ENCODE results near the gene ALDH16A1. TPM values are rescaled to one million over a fixed set of nuclear protein-coding genes. Genes with fewer than 3 reads are reported as not detected.

ALDH16A1 gene
- total RNA-seq, 1 experiment from 2014 or later = 40.9 TPM

- BruUV-seq (replicated peaks) = no TSS peak
- peak overlapping the region; percentile 89 for H3K4me2 ChIP-seq
- peaks cover 46% of the 10 kb centered on the region for H3F3A ChIP-seq (ENCODE audit: insufficient read depth, low read depth)
- no peak overlapping the region for H3K27ac ChIP-seq
- intact Hi-C loops (cut with micrococcal nuclease; ENCODE audit: unreplicated experiment) = loop anchor here (10.0 kb wide), 1 partner anchor 178 kb away; no protein-coding TSS in a partner anchor
- H3K4me1 ChIP-seq (replicated peaks; ENCODE audit: insufficient read depth) = peaks cover 9% of the 10 kb centered on the region; the same call in 1 of the 2 replicates
- no peaks in the 10 kb centered on the region for H3K9me2 ChIP-seq (ENCODE audit: insufficient read depth)
- TF ChIP-seq EZH2 (IDR thresholded peaks at IDR 0.05; ENCODE audit: low read depth) (no peak), CTCF (conservative IDR thresholded peaks at IDR 0.05) (no peak)
- no peaks in the 10 kb centered on the region for H4K20me1 ChIP-seq (ENCODE audit: insufficient read depth)
- CTCF ChIA-PET = interaction anchor here (0.5 to 0.6 kb wide), 5 partner anchors 13 to 315 kb away, joined by 3 to 16 read pairs (median 7); partner anchors contain the start of gene RCN3
- no peaks in the 10 kb centered on the region for H3K9me3 ChIP-seq (ENCODE audit: insufficient read depth, low read depth)
- peak overlapping the region; percentile 83; the same call in 1 of the 2 replicates for H3K4me3 ChIP-seq
- peaks cover 37% of the 10 kb centered on the region for H3K27me3 ChIP-seq (ENCODE audit: insufficient read depth, low read depth)
- H3K36me3 ChIP-seq (ENCODE audit: low read depth) = no peaks in the 10 kb centered on the region; the same call in 1 of the 2 replicates
- POLR2A ChIA-PET (ENCODE audit: unreplicated experiment) = interaction anchor here (0.6 to 0.7 kb wide), 4 partner anchors 9 to 198 kb away, joined by 3 to 6 read pairs (median 4); no protein-coding TSS in a partner anchor
- H2AFZ ChIP-seq = peak overlapping the region; percentile 96
- DNase-seq = no peak
- H3K79me2 ChIP-seq (ENCODE audit: low read depth) = no peaks in the 10 kb centered on the region
These were observed 10.7 kb upstream of the ALDH16A1 start for GRCh38 chr19:49442354-49442753.

- H3K27me3 ChIP-seq (ENCODE audit: insufficient read depth, low read depth) = peaks cover 31% of the 10 kb centered on the region
- TF ChIP-seq EZH2 (IDR thresholded peaks at IDR 0.05; ENCODE audit: low read depth) (no peak), CTCF (conservative IDR thresholded peaks at IDR 0.05) (no peak)
- H3K27ac ChIP-seq = no peak overlapping the region
- intact Hi-C loops (cut with micrococcal nuclease; ENCODE audit: unreplicated experiment) = loop anchor here (1.0 to 10.0 kb wide), 4 partner anchors 51 to 217 kb away; partner anchors contain the start of gene DKKL1
- peak overlapping the region; percentile 83 for H3K4me3 ChIP-seq
- H2AFZ ChIP-seq = peak overlapping the region; percentile 96
- peak overlapping the region; percentile 89 for H3K4me2 ChIP-seq
- H3K9me3 ChIP-seq (ENCODE audit: insufficient read depth, low read depth) = no peaks in the 10 kb centered on the region
- CTCF ChIA-PET = interaction anchor here (0.5 to 0.6 kb wide), 4 partner anchors 14 to 85 kb away, joined by 3 to 16 read pairs (median 5); partner anchors contain the start of gene RCN3
- peaks cover 52% of the 10 kb centered on the region for H3F3A ChIP-seq (ENCODE audit: insufficient read depth, low read depth)
- H4K20me1 ChIP-seq (ENCODE audit: insufficient read depth) = no peaks in the 10 kb centered on the region
- peak; percentile 85 to 96 for DNase-seq
- no peaks in the 10 kb centered on the region; the same call in 1 of the 2 replicates for H3K36me3 ChIP-seq (ENCODE audit: low read depth)
- BruUV-seq (replicated peaks) = no TSS peak
- peaks cover 9% of the 10 kb centered on the region; the same call in 1 of the 2 replicates for H3K4me1 ChIP-seq (replicated peaks; ENCODE audit: insufficient read depth)
- no peaks in the 10 kb centered on the region for H3K9me2 ChIP-seq (ENCODE audit: insufficient read depth)
- H3K79me2 ChIP-seq (ENCODE audit: low read depth) = no peaks in the 10 kb centered on the region
- POLR2A ChIA-PET (ENCODE audit: unreplicated experiment) = interaction anchor here (0.6 to 0.7 kb wide), 5 partner anchors 33 to 479 kb away, joined by 3 to 12 read pairs (median 4); no protein-coding TSS in a partner anchor
These were observed 10.2 kb upstream of the ALDH16A1 start for GRCh38 chr19:49442771-49443365.

- peak; percentile 84 to 92 for DNase-seq
- Histone ChIP-seq H2AFZ (peak overlapping the region; percentile 96), H3K4me1 (replicated peaks; ENCODE audit: insufficient read depth) (peaks cover 9% of the 10 kb centered on the region; the same call in 1 of the 2 replicates), H3K27me3 (ENCODE audit: insufficient read depth, low read depth) (peaks cover 25% of the 10 kb centered on the region), H3K27ac (no peak overlapping the region), H3K9me3 (ENCODE audit: insufficient read depth, low read depth) (no peaks in the 10 kb centered on the region), H3F3A (ENCODE audit: insufficient read depth, low read depth) (peaks cover 58% of the 10 kb centered on the region), H3K36me3 (ENCODE audit: low read depth) (peaks cover 4% of the 10 kb centered on the region; the same call in 1 of the 2 replicates), H3K4me2 (peak overlapping the region; percentile 89), H3K4me3 (peak overlapping the region; percentile 83), H3K79me2 (ENCODE audit: low read depth) (peaks cover 4% of the 10 kb centered on the region; the same call in 1 of the 2 replicates), H3K9me2 (ENCODE audit: insufficient read depth) (no peaks in the 10 kb centered on the region), H4K20me1 (ENCODE audit: insufficient read depth) (no peaks in the 10 kb centered on the region)
- TSS peak; percentile 70 for BruUV-seq (replicated peaks)
- TF ChIP-seq EZH2 (IDR thresholded peaks at IDR 0.05; ENCODE audit: low read depth) = no peak
- TF ChIP-seq CTCF (conservative IDR thresholded peaks at IDR 0.05) = peak; percentile 83
- CTCF ChIA-PET = interaction anchor here (0.6 kb wide), 1 partner anchor 19 kb away, joined by 5 read pairs; no protein-coding TSS in a partner anchor
- intact Hi-C loops (cut with micrococcal nuclease; ENCODE audit: unreplicated experiment) = loop anchor here (1.0 to 10.0 kb wide), 4 partner anchors 51 to 217 kb away; partner anchors contain the start of gene DKKL1
- POLR2A ChIA-PET (ENCODE audit: unreplicated experiment) = interaction anchor here (0.6 kb wide), 2 partner anchors 45 to 480 kb away, joined by 4 to 12 read pairs; no protein-coding TSS in a partner anchor
These were observed 9.5 kb upstream of the ALDH16A1 start for GRCh38 chr19:49443366-49444099.
